GM18505 (cell line): Measurements from ENCODE around the gene SPINK8.

Source experiments
- ATAC-seq: cut with Tn5 transposase; IDR thresholded peaks from one replicate; pipeline ENCODE4 v1.9.1; 2021; ENCODE audit not compliant: unreplicated experiment
- POLR2A ChIP-seq: IDR thresholded peaks from 4 replicates; pipeline ENCODE4 v1.6.1; 2011; ENCODE audit warnings: borderline replicate concordance; ENCODE audit not compliant: insufficient read depth, insufficient read length; ENCODE audit errors: extremely low read depth

Gene SPINK8

DNA sequence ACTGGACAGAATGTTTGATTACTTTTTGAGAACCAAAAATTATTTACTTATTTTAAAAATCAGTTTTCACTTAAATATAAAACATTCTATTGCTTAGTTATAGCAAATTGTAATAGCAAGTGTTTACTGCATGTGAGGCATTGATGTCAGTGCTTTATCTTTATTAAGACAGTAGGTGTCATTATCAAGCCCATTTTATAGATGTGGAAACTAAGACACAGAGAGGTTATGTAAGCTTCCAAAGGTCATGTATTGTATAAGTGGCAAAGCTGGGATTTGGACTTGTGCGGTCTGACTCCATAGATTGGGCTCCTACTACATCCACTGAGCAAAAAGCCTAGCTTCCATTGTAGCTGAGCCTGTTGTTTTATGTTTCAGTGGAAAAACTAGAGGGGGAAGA lies 74.9 kb downstream of the SPINK8 start:
- no peak for ATAC-seq
- TF ChIP-seq POLR2A = no peak
